Heart right ventricle (tissue), 16 donors: Measurements from ENCODE around the gene WDPCP. TPM values are rescaled to one million over a fixed set of nuclear protein-coding genes. Genes with fewer than 3 reads are reported as not detected.

ENCODE experiments used
- ATAC-seq, 8 donors: fragments of 200-7000 bp; cut with Tn5 transposase; one replicate each; pipeline ENCODE4 v1.9.1; 2020; ENCODE audit warnings: mild to moderate bottlenecking in 8 of 8, moderate library complexity in 8 of 8, moderate number of reproducible peaks in 1 of 8
- DNase-seq, 2 donors: peaks; one replicate each; pipeline ENCODE4 v3.0.0-alpha.2; 2020
- H3K27ac ChIP-seq, 10 donors: fragments of 200-600 bp; sonication (generic) in 2 of 10; one replicate each; pipeline versions ENCODE4 v1.5.0 to v1.8.0; 2020 to 2022; ENCODE audit warnings: mild to moderate bottlenecking in 3 of 10
- H3K27me3 ChIP-seq, 7 donors: fragments of 200-600 bp; one replicate each; pipeline ENCODE4 v1.8.0; 2021 to 2022; ENCODE audit warnings: mild to moderate bottlenecking in 2 of 7
- H3K36me3 ChIP-seq, 9 donors: fragments of 200-600 bp; sonication (generic) in 1 of 9; one replicate each; pipeline versions ENCODE4 v1.5.0 to v1.8.0; 2020 to 2022; ENCODE audit warnings: mild to moderate bottlenecking in 2 of 9
- H3K4me1 ChIP-seq, 9 donors: fragments of 200-600 bp; sonication (generic) in 1 of 9; one replicate each; pipeline versions ENCODE4 v1.5.0 to v1.8.0; 2020 to 2022; ENCODE audit warnings: mild to moderate bottlenecking in 4 of 9
- H3K4me3 ChIP-seq, 10 donors: fragments of 200-600 bp; sonication (generic) in 2 of 10; one replicate each; pipeline versions ENCODE4 v1.5.0 to v1.8.0; 2020 to 2022; ENCODE audit warnings: mild to moderate bottlenecking in 7 of 10, moderate library complexity in 2 of 10
- H3K9me3 ChIP-seq, 11 donors: fragments of 200-600 bp in 10 of 11; sonication (generic) in 2 of 11; one replicate each; pipeline versions ENCODE4 v1.5.0 to v1.8.0; 2013 to 2022; ENCODE audit warnings: mild to moderate bottlenecking in 2 of 11, control low read depth in 1 of 11, moderate library complexity in 1 of 11
- CTCF ChIP-seq, 9 donors: fragments of 200-600 bp; sonication (generic) in 2 of 9; IDR thresholded peaks; one replicate each; pipeline versions ENCODE4 v1.5.0 to v1.8.0; 2021 to 2022; ENCODE audit warnings: antibody characterized with exemption in 9 of 9, mild to moderate bottlenecking in 5 of 9, moderate library complexity in 1 of 9
- WGBS, 2 donors: extraction: QIAGEN DNeasy Blood & Tissue Kit; methylation state at CpG; one replicate each; pipeline ENCODE4 v1.1.7; 2013; ENCODE audit warnings: inconsistent platforms in 1 of 2; 5-methylcytosine and 5-hydroxymethylcytosine counted together
- intact Hi-C, 10 donors: fragments of 100-400 bp; cut with DNase I; formaldehyde crosslinking; loops; one replicate each; pipeline versions ENCODE4 v1.11.1 to v1.14.2; 2022
- polyA plus RNA-seq, 2 donors: library from polyadenylated mRNA; stranded (reverse); fragments of 200-250 nt; gene quantifications; one replicate each; pipeline ENCODE4 v1.2.3, GENCODE V29; 2013
- total RNA-seq, 10 donors: library from RNA; stranded (reverse); fragmentation: NEBNext Ultra II Directional in 3 of 10; extraction: Animal tissue kit (Norgen Biotek cat#: 25700) in 3 of 10; gene quantifications; one replicate each; pipeline versions ENCODE4 v1.2.1 to v1.2.4, GENCODE V29; 2021 to 2023
- donor health status: Arrhythmogenic right ventricular cardiomyopathy.
- donor health status: ischemic (EF 13 %, LVEDD 7.1; RV severe dilation, severe dysfunction).
- donor health status: healthy with polysubstance abuse.
- donor health status: DM: no; HTN: yes; CAD: no.
- donor health status: DM: no; HTN: no; CAD: no.
- donor health status: ischemic (EF 25% LVEDD 6.9; RV normal size, moderate dysfunction).
- donor health status: ischemic (EF 25% LVEDD 5.7; RV mildly dilated, moderate dysfunction).
- donor health status: healthy.
- donor health status: DM: yes; HTN: yes; CAD: no.
- donor health status: Ischemic cardiomyopathy.
- donor health status: ischemic (EF 35%, LVEDD 5.7; RV mildly dilated, moderate dysfunction).
- donor health status: nonischemic (EF 11% LVEDD 7.7; RV severe dilation, severe dysfunction).
- donor health status: DM: yes; HTN: yes; CAD: no.
- donor health status: PGD.
- donor health status: ischemic (EF 29% LVEDD 5.4; RV normal size, mild dysfunction).
- donor health status: nonischemic (EF 23%, LVEDD 6.1; RV moderate dilation, normal function).

WDPCP gene
- total and polyA plus RNA-seq, 12 donors, result 3.7 to 36.6 (median 20.2) TPM

- ATAC-seq (no peak), DNase-seq (no peak)
- no peaks in the 10 kb centered on the region for H3K36me3 ChIP-seq
- peak in 8 of 9 donors; percentile 12 to 66 (median 56) for TF ChIP-seq CTCF (IDR thresholded peaks at IDR 0.05)
- no peaks in the 10 kb centered on the region for H3K27me3 ChIP-seq
- no peak overlapping the region for H3K4me3 ChIP-seq
- 100% methylated on average over 1 of the region's 1 CpG for WGBS, 2 donors
- H3K9me3 ChIP-seq, result peaks cover 0 to 12% (median 0%) of the 10 kb centered on the region in 11 donors
- intact Hi-C loops, result no loop called here
- no peak overlapping the region for H3K27ac ChIP-seq
- peaks cover 0 to 3% (median 0%) of the 10 kb centered on the region in 9 donors for H3K4me1 ChIP-seq
Observed at GRCh38 chr2:63544017-63544627, 44.2 kb downstream of the WDPCP start.

DNA sequence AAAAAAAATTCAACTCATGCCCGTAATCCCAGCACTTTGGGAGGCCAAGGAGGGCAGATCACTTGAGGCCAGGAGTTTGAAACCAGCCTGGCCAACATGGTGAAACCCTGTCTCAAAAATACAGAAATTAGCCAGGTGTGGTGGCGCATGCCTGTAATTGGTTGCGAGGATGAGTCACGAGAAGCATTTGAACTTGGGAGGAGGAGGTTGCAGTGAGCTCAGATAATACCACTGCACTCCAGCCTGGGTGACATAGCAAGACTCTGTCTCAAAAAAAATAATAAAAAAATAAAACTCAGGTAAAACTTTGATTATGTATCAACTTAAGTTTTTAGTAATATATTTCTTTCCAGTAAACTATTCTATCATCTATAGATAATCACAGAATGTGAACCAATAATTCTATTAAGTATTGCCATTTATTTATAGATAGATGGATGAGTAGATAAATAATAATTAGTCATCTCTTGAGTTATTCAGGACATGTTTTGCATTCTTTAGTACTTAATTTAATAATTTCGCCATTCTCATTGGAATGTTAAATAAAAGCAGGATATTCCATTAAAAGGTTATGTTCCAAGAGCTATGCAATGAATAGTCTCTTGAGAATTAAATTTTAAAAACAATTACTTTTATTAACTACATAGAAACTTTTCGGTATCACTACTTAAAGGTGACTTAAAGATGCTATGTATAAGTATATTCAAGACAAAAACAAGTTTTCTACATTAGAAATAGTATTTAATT lies 48.7 kb downstream of the WDPCP start:
- DNase-seq (no peak), ATAC-seq (no peak)
- intact Hi-C loops, result no loop called here
- TF ChIP-seq CTCF (IDR thresholded peaks at IDR 0.05), result no peak
- H3K4me1 ChIP-seq, result peaks cover 0 to 2% (median 0%) of the 10 kb centered on the region in 9 donors
- no peaks in the 10 kb centered on the region for H3K36me3 ChIP-seq
- no peaks in the 10 kb centered on the region for H3K27me3 ChIP-seq
- no peak overlapping the region for H3K27ac ChIP-seq
- H3K4me3 ChIP-seq, result no peak overlapping the region
- 92 to 93% methylated on average over 6 of the region's 6 CpGs for WGBS, 2 donors
- H3K9me3 ChIP-seq, result peaks cover 0 to 16% (median 0%) of the 10 kb centered on the region in 11 donors

- Histone ChIP-seq H3K4me1 (no peaks in the 10 kb centered on the region), H3K27ac (no peak overlapping the region), H3K36me3 (no peaks in the 10 kb centered on the region), H3K27me3 (no peaks in the 10 kb centered on the region), H3K9me3 (peaks cover 0 to 16% (median 0%) of the 10 kb centered on the region in 11 donors), H3K4me3 (no peak overlapping the region)
- ATAC-seq, result no peak
- no peak for DNase-seq
- intact Hi-C loops, result no loop called here
- TF ChIP-seq CTCF (IDR thresholded peaks at IDR 0.05), result no peak
Observed at GRCh38 chr2:63538390-63538789, 49.9 kb downstream of the WDPCP start.

DNA sequence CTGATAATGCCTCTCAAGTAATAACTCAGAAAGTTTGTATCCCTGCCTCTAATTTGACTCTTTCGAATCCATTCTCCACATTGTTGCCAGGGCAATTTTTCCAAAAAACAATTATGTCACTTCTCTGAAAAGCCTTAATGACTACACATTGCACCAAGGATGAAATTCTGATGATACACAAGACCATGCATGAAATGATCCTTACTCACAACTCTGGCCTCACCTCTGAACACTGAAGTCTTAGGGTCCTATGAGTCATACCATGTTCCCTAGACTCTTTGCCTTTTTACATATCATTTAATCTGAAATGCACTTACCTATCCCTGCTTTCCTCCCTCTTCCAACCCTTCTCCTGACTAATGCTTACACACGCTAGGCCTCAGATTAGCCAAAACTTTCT lies 51.0 kb downstream of the WDPCP start:
- Histone ChIP-seq H3K27me3 (no peaks in the 10 kb centered on the region), H3K27ac (no peak overlapping the region), H3K4me1 (no peaks in the 10 kb centered on the region), H3K36me3 (no peaks in the 10 kb centered on the region), H3K4me3 (no peak overlapping the region), H3K9me3 (peaks cover 0 to 27% (median 0%) of the 10 kb centered on the region in 11 donors)
- WGBS, 2 donors, result 95 to 98% methylated on average over 2 of the region's 2 CpGs
- intact Hi-C loops, result no loop called here
- DNase-seq, result no peak
- no peak for TF ChIP-seq CTCF (IDR thresholded peaks at IDR 0.05)
- no peak for ATAC-seq
